ENCODE data around the gene TMEM14A.
"Not testable (repeated sequence)": the region's sequence is repeated elsewhere in the genome, so short reads cannot be mapped to it uniquely, and the experiment has no call there.

TMEM14A gene

DNA sequence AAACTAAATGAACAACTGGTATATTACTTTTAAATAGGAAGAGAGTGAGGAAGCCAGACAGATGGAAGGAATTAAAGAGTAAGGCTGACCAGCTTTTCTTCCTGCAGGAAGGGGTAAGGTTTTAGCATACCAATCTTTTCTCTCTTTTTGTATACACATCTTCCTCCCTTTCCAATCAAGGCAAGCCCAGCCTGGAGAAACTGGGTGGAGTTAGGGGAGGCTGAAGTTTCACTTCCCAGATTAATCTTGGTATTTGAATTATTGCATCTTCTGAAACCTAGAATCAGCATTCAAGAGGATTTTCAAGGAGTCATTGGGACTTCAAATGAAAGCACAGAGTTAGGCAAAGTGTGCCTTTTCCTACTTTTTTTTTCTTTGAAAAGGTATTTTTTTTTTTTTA, 33.1 kb downstream of the TMEM14A start:
- DNase-seq: no peak

DNA sequence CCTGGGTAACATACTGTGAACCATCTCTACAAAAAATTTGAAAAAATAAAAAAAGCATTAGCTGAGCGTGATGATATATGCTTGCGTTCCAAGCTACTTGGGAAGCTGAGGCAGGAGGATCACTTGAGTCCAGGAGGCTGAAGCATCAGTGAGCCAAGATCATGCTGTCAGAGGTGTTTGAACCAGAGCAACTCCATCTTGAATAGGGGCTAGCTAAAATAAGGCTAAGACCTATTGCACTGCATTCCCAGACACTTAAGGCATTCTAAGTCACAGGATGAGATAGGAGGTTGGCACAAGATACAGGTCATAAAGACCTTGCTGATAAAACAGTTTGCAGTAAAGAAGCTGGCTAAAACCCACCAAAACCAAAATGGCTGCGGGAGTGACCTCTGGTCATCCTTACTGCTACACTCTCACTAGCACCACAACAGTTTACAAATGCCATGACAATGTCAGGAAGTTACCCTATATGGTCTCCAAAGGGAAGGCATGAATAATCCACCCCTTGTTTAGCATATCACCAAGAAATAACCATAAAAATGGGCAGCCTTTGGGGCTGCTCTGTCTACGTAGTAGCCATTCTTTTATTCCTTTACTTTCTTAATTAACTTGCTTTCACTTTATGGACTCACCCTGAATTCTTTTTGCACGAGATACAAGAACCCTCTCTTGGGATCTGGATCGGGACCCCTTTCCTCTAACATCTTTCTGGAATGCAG, 34.0 kb downstream of the TMEM14A start:
- DNase-seq: not testable (repeated sequence)

DNA sequence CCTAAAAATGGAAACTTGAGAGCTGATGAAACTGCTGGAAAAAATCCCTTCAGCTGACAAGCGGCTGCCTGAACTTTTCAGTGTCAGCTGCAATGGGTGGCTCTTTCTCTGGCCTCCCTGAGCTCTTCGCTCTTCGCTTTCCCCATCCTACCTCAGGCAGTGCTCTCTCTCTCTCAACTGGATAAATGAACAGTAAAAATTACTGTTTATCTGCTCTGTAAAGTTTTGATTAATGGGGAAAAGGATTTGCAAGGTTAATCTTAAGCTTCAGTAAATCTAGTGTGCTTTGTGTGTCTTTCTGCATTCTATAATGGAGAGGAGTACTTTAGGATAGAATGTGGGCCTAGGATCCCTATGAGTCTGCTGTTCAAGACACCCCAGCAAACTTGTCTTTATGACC, 35.1 kb downstream of the TMEM14A start:
- no peak for DNase-seq

DNA sequence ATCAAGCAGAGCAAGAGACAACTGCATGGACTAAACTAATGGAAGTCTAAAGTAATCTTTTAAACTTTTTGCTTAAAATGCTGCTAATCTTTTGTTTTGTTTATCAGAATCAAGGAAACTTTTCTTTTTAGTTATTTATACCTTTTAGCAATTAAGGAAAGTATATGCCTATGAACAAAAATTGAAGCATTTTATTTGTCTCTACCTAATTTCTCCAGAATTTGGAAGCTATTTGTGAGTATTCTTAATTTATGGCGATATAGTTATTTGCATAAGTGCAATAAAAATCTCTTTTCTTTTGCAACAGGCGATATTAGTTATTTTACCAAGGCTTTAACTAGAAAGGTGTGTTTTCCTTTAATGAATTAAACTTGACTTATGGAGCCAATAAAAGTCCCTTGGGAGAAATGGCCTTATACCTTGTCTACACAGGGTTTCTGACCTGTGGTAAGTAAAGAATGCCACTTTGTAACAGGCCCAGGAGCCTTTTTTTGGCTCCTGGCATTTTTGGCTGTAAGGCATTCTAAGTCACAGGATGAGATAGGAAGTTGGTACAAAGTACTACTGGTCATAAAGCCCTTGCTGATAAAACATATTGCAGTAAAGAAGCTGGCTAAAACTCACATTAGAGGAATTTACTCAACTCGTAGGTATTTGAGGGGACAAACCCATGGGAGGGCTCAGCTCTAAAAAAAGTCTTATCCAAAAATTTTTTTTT, 37.2 kb downstream of the TMEM14A start:
- no peak for DNase-seq

DNA sequence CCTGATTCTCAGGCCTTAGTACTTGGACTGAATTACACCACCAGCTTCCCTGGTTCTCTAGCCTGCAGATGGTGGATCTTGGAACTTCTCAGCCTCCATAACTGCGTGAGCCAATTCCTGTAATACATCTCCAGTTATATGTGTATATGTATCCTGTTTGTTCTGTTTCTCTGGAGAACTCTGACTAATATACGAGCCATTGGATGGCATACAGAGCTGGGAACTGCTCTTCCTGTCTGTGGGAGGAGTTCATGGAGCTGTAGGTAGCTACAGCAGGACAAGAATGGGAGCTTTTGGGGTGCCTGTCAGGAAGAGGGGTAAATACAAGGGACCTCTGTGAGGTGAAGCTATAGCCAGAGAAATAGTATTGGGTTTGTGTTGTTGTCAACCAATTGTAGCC, 41.2 kb downstream of the TMEM14A start:
- no peak for DNase-seq

DNA sequence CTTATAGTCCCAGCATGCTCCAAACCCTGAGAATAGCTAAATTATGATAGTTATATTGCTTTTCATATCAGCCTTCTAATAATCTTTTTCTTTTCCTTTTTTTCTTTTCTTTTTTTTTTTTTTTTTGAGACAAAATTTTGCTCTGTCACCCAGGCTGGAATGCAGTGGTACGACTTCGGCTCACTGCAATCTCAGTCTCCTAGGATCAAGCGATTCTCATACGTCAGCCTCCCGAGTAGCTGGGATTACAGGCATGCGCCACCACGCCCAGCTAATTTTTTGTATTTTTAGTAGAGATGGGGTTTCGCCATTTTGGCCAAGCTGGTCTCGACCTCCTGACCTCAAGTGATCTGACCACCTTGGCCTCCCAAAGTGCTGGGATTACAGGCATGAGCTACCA, 43.8 kb downstream of the TMEM14A start:
- not testable (repeated sequence) for DNase-seq

DNA sequence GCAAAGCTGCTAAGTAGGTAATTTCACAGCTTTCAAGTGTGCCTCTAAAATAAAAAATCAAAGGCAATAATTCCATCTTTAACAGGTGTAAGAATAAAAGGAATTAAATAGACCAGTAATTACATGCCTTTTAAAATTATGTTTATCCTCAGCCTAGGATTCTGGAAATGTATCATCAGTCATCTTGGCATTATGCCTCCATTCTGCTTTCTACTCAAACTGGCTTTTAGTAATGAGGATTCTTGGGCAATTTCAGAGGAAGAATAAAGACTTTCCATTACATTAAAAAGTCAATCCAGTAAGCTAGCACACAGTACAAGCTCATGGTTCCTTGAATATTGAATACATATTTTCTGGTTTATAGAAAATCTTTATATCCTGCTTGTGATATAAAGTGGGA, 47.6 kb downstream of the TMEM14A start:
- no peak for DNase-seq

DNA sequence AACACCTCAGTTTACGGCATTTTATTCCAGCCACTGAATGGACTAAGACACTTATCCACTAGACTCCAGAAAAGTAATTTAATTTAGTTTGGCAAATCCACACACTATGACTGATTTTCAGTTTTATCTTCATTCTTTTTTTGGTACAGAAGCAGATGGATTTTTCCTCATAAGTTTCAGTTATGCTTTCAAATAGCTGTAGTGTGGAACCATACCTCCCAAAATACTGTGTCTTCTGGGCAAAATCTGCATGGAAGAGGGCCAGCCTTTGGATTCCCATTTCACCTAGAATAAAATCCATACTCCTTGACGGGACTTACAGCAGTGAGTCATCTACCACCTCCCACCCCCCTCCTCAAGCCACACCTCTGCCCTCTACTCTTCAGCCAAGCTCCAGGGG, 49.4 kb downstream of the TMEM14A start:
- DNase-seq: no peak

DNA sequence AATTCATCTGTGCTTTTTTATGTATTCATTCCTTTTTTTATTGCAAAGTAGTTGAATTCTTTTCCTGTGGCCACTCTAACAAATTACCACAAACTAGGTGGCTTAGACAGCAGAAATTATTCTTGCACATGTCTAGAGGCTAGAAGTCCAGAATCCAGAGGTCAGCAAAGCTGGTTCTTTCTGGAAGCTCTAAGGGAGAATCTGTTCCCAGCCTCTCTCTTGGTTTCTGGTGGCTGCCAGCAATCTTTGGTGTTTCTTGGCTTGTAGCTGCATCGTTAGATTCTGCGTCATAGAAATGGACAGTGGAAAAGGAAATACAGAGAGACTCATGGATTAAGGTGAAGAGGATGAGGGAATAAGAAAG, 53.1 kb downstream of the TMEM14A start:
- DNase-seq: no peak

DNA sequence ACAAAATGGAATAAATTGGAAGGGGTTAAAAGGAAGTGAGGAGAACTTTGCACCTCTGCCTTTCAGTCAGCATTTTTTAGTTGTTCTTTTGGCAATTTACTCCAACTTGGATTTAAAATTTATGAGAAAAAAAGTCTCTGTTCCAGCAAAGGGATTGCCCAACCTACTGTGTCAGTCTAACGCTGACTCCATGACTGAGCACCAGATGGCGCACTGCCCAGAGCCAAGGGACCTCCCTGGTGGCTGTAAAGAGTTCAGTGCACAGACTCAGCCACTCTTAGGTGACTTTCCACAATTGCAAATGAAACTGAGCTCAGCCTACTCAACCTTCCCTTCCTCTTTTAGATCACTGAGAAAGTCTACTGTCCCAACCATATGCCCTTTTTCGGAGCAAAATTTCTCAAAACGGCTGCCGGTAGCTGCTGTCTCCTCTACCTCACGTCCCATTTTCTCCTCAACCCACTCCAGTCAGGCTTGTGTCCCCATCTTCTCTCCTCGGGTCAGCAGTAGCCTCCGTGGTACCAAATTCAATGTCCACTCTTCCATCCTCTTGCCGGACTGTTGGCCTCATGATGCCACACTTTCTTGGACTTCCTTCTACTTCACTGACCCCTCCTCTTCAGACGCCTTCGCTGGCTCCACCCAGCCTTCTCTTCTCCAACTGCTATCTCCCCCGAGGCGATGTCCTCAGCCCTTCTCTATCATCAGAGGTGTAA, 53.7 kb downstream of the TMEM14A start:
- peak; percentile 20 for DNase-seq

DNA sequence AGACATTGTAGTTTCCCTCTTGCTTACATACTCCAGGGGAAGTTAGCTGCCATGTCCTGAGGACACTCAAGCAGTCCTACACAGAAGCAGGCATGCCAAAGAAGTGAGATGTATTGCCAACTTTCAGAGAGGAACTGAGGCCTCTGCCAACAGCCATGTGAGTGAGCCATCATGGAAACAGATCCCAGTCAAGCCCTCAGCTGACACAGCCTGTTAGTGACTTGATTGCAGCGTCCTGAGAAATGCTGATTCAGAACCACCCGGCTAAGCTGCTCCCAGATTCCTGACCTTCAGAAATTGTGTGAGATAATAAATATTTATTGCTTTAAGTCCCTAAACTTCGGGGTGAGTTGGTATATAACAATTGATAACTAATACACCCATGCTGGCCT, 54.2 kb downstream of the TMEM14A start:
- DNase-seq: no peak

DNA sequence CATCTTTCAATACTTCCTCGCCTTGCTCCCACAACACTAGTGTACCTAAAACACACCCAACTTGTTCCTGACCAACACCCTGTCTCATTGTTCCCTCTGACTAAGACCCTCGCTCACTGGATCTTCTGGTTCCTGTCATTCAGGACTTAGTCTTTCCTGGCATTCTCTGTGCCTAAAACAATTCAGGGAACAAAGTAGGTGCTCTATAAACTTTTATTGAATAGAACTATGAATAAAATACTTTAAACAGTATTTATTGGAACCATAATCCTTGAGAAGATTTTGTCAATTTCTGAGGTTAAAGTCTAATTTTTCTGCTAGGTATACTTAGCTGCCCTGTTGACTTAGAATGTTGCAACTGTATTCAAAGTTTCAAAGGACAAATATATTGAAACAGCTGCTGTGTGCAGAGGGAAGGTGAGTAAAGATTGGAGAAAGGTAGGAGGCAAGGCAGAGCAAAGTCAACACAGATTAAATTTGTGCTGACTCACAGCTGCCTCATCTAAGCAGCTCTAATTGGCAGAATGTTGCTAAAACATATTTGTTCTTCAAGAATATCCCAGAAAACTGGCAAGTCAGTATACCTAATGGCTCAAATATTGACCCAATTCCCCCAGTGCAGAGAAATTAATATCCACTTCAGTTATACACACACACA, 54.8 kb downstream of the TMEM14A start:
- peak; percentile 5 for DNase-seq

DNA sequence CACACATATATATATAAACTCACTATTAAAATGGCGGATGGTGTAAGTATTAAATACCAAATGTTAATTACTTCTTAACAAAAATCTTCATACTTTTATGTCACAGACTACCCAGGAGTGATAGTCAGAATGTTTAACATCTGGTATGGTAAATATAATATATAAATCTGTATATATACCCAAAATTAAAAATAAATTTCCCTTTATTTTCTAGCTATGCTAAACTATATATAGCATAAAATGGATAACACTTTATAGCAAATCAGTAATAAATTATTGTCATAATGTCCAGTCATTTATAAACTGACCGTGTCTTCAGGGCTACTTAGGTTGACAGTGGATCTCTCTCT, 55.3 kb downstream of the TMEM14A start:
- no peak for DNase-seq

DNA sequence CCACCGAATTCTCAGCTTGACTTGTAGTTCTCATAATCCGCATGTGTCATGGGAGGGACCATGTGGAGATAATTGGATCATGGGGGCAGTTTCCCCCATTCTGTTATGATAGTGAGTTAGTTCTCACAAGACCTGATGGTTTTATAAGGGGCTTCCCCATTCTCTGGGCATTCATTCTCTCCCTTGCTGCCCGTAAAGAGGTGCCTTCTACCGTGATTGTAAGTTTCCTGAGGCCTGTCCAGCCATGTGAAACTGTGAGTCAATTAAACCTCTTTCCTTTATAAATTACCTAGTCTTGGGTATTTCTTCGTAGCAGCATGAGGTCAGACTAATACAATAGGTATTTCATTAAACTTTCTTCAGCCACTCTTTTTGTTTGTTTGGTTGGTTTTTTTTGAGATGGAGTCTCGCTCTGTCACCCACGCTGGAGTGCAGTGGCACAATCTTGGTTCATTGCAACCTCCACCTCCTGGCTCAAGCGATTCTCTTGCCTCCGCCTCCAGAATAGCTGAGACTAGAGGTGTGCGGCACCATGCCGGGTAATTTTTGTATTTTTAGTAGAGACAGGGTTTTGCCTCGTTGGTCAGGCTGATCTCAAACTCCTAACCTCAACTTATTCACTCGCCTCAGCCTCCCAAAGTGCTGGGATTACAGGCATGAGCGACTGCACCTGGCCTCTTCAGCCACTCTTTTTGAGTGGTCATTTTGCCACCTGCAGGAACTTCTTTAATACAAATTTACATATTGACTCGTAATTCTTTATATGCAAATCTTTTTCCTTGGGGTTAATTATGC, 56.0 kb downstream of the TMEM14A start:
- DNase-seq: no peak

DNA sequence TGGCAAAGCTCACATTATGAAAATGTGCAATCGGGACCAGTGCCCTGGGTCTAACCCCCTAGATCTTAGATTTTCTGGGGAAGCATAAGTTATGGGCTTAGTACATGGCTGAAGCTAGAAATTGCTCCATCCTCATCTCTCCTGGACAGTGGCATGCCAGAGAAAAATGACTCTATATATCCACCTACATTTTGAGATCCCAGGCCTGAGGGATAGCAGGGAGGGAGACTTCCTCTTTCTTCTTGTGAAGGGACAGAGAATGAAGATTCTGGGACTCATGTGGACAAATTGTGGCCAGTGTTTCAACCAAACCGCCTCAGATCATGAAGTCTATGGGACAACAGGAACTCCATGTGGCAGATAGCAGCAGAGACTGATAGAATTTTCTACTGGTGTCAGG, 57.0 kb downstream of the TMEM14A start:
- no peak for DNase-seq

DNA sequence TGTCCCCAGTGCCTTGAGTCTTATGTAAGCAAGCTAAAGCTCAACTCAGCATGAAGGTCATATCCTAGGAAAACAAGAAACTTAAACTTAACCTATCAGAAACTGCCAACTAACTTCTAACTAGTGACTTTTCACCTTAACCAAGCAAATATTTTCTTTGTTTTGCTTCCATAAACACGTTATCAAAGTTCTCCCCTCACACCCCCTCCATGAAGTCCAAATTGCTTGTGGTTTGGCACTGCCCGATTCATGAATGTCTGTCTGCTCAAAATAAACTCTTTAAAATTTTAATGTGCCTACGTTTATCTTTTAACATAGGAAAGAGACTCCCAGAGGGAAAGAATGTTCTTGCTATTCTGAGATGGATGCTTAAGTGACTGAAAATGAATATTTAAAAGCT, 57.5 kb downstream of the TMEM14A start:
- DNase-seq: no peak

DNA sequence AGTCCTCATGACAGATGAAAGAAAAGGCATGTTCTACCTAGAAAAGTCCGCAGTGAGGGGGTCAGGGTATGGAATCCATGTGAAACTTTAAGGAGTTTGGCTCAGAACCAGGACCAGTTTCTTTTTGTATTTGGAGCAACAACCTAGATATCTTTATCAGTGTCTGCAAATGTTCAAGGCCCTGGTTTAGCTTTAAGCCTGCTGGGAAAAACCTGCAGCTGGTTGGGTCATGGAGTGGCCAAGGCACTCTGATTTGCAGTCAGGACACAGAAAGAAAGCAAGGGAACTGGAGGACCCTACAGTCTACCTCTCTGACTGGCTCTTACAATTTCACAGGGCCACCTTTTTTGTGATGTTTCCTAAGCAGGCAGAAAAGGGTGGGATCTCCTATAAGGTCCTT, 58.7 kb downstream of the TMEM14A start:
- no peak for DNase-seq

DNA sequence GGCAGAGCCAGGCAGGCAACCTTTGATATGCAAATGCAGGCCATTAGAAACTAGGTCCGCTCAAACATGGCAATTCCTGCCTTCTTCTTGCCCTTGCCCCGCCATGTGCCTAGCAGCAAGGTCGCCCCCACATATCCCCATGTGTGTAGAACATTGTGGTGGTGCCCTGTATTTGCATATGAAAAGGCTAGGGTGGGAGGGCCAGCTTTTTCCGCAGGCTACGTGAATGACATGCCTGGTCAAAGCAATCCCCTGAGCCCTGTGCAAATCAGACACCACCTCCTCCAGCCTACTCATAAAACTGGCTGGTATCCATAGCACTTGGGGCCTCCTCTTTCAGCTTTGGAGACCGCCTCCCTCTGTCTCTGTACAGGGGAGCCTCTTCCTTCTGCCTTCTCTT, 60.8 kb downstream of the TMEM14A start:
- DNase-seq: no peak

DNA sequence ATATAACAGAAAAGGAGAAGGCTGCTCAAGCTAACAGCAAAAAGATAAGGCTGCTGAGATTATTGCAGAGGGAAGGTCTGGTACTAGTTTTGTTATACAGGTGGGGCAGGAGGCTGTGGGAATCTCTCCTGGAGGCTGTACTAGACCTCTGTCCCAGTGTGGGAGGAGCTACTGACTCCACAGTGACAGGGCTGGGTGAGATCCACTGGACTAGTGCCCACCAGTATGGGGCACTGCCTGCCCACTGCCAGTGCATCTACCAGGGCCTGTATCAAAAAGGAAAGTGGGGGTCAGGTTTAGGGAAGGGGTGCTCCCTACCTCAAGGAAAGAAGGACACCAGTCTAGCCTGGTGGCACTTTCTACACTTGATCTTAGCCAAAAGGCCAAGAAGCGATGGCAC, 62.3 kb downstream of the TMEM14A start:
- no peak for DNase-seq

DNA sequence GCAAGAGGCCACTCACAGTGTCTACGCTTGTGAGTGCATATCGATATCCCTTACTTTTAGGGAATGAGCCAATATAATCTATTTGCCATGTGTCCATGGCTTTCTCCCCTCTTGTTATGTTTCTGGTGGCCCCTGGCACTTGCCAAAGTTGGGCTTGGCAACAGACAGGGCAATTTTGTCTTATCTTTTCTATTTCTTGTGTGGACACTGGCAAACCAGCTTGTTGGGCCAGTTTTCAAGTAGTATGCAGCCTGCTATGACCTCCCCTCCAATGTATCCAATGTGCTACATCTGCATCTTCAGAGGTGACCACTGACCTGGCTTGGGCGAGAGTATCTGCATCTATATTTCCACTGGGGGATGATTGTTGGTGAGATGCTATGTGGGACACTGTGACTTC, 63.2 kb downstream of the TMEM14A start:
- no peak for DNase-seq

DNA sequence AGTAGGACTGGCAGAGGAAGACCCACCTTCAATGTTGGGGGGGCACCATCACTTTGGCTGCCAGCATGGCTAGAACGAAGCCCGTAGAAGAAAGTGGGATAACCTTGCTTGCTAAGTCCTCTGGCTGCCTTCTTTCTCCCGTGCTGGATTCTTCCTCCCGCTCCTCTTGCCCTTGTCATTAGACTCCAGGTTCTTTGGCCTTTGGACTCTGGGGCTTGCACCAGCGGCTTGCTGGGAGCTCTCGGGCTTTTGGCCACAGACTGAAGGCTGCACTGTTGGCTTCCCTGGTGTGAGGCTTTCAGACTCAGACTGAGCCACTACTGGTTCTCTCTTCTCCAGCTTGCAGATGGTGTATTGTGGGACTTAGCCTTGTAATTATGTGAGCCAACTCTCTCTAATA, 64.2 kb downstream of the TMEM14A start:
- DNase-seq: no peak

DNA sequence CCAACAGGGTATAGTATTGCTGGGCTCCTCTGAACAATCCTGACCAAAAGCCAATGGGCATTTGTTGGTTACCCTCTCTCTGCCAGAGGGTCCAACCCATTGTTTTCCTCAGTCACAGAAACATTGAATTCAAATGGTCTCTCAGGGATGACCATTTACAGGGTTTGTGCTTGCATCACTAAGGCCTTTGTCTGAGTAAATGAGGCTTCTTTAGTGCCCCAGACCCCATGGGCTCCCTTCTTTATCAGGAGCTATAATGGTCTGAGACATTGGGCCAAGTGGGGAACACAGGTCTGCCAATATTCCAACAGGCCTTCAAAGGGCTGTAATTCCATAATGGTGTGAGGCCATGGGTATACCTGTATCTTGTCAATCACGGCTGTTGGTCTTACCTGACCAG, 65.2 kb downstream of the TMEM14A start:
- no peak for DNase-seq
